Dendritic cell treated with granulocyte-macrophage colony-stimulating factor and Interleukin-4, amounts not matched to agents 40 ng/mL and 50 ng/mL, for 4 days (primary cell): ENCODE measurements around the gene PAX7.

Source experiments
- H3K27ac Mint-ChIP-seq: one replicate; pipeline ENCODE4 v1.8.0; 2022; ENCODE audit warnings: mild to moderate bottlenecking, mixed read lengths
- H3K27me3 Mint-ChIP-seq: one replicate; pipeline ENCODE4 v1.8.0; 2022; ENCODE audit warnings: mild to moderate bottlenecking, mixed read lengths
- H3K36me3 Mint-ChIP-seq: one replicate; pipeline ENCODE4 v1.8.0; 2022; ENCODE audit warnings: low read depth, mixed read lengths
- H3K4me1 Mint-ChIP-seq: one replicate; pipeline ENCODE4 v1.8.0; 2022; ENCODE audit warnings: low read depth, mixed read lengths
- H3K4me3 Mint-ChIP-seq: one replicate; pipeline ENCODE4 v1.8.0; 2022; ENCODE audit warnings: mild to moderate bottlenecking, moderate library complexity, mixed read lengths
- H3K9me3 Mint-ChIP-seq: one replicate; pipeline ENCODE4 v1.8.0; 2022; ENCODE audit warnings: mixed read lengths
- intact Hi-C: fragments of 100-400 bp; cut with micrococcal nuclease; formaldehyde crosslinking; loops from one replicate; pipeline ENCODE4 v1.15.0; 2022

The PAX7 gene

GRCh38 chr1:18632783-18633421, 2.3 kb downstream of the PAX7 start:
- Mint-ChIP-seq H3K9me3 (no peaks in the 10 kb centered on the region), H3K27me3 (peaks cover 97% of the 10 kb centered on the region), H3K27ac (no peak overlapping the region), H3K4me3 (no peak overlapping the region), H3K36me3 (no peaks in the 10 kb centered on the region), H3K4me1 (no peaks in the 10 kb centered on the region)
- intact Hi-C loops: no loop called here

DNA sequence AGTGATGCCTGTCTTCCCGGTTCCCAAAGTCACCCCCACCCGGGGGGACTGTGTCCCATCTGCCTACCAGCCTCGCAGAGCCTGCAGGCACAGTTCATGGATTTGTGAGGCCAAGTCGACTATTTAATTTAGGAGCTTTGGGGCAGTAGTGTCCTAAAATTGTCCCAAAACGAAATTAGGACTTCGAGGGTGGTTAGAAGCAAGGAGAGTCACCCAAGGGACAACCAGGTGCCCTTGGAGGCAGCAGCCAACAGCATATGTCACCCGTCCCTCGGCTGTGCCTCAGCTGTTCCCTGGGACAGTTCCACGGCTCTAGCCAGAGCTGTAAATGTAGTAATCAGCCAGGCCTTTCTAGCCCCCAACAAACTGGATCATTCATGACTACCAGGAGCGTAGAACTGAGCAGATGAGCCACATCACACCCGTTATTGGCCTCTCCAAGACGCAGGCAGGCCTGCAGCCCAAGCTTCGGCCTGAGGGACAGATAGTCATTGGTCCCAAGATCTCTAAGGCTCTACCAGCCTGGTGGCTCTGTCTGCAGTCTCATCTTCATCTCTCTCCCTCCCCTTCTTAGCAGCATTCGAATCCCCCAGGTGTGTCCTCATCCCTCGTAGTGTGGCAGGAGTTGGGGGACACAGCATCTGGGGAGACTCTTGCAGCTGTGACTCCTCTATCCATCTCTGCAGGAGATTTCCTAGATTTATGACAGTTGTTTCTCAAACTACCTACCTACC, 2.9 kb downstream of the PAX7 start:
- Mint-ChIP-seq H3K27ac (no peak overlapping the region), H3K36me3 (no peaks in the 10 kb centered on the region)

GRCh38 chr1:18634276-18634675, 3.6 kb downstream of the PAX7 start:
- H3K36me3 Mint-ChIP-seq: no peaks in the 10 kb centered on the region
- H3K27me3 Mint-ChIP-seq: peaks cover 98% of the 10 kb centered on the region
- H3K27ac Mint-ChIP-seq: no peak overlapping the region
- H3K4me1 Mint-ChIP-seq: no peaks in the 10 kb centered on the region
- intact Hi-C loops: no loop called here
- H3K4me3 Mint-ChIP-seq: no peak overlapping the region
- no peaks in the 10 kb centered on the region for H3K9me3 Mint-ChIP-seq

More for the DNA sequence above, 2.9 kb downstream of the PAX7 start:
- intact Hi-C loops: no loop called here
- Mint-ChIP-seq H3K9me3 (no peaks in the 10 kb centered on the region), H3K27me3 (peaks cover 97% of the 10 kb centered on the region), H3K4me3 (no peak overlapping the region), H3K4me1 (no peaks in the 10 kb centered on the region)

- intact Hi-C loops: no loop called here
- H3K36me3 Mint-ChIP-seq: no peaks in the 10 kb centered on the region
Measured at GRCh38 chr1:18635070-18635577, 4.5 kb downstream of the PAX7 start.

DNA sequence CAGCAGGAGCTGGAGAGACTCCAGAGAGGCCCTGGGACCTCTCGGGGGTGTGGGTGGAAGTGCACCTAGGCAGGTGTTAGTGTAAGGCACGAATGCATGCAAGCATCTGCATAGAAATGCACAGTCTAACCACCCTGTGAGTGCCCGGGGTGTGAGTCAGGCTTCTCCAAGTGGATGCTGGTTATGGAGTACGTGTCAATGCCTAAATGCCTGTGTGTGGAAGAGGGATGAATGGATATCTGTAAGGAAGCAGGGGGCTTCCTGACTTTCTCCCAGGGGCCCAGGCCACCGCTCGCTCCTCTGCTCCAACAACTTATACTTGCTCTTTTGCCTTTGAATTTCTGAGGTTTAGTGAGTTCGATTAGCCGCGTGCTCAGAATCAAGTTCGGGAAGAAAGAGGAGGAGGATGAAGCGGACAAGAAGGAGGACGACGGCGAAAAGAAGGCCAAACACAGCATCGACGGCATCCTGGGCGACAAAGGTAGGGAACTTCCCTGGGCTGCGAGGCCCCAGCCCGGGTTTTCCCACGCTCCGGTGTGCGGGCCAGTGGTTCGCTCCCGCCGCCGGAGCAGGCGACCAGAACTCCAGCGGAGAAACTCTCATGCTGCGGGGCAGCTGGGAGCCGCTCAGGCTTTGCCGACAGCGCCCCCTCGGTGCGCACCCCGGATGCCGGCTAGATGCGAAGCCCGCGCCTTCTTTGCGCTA, 5.4 kb downstream of the PAX7 start:
- Mint-ChIP-seq H3K27me3 (peaks cover 98% of the 10 kb centered on the region), H3K36me3 (no peaks in the 10 kb centered on the region), H3K27ac (no peak overlapping the region), H3K4me3 (no peak overlapping the region), H3K9me3 (no peaks in the 10 kb centered on the region), H3K4me1 (no peaks in the 10 kb centered on the region)
- intact Hi-C loops: no loop called here

More at GRCh38 chr1:18635070-18635577, 4.5 kb downstream of the PAX7 start:
- H3K27me3 Mint-ChIP-seq: peaks cover 98% of the 10 kb centered on the region
- H3K9me3 Mint-ChIP-seq: no peaks in the 10 kb centered on the region
- no peak overlapping the region for H3K27ac Mint-ChIP-seq
- no peak overlapping the region for H3K4me3 Mint-ChIP-seq
- H3K4me1 Mint-ChIP-seq: no peaks in the 10 kb centered on the region

GRCh38 chr1:18636596-18637508, 6.2 kb downstream of the PAX7 start:
- no peak overlapping the region for H3K27ac Mint-ChIP-seq

GRCh38 chr1:18637511-18637960, 6.9 kb downstream of the PAX7 start:
- Mint-ChIP-seq H3K27me3 (peaks cover 96% of the 10 kb centered on the region), H3K36me3 (no peaks in the 10 kb centered on the region), H3K9me3 (no peaks in the 10 kb centered on the region), H3K4me3 (no peak overlapping the region), H3K27ac (no peak overlapping the region), H3K4me1 (no peaks in the 10 kb centered on the region)
- intact Hi-C loops: no loop called here

More at GRCh38 chr1:18636596-18637508, 6.2 kb downstream of the PAX7 start:
- H3K9me3 Mint-ChIP-seq: no peaks in the 10 kb centered on the region
- no peaks in the 10 kb centered on the region for H3K36me3 Mint-ChIP-seq
- H3K4me3 Mint-ChIP-seq: no peak overlapping the region
- no peaks in the 10 kb centered on the region for H3K4me1 Mint-ChIP-seq
- intact Hi-C loops: no loop called here
- H3K27me3 Mint-ChIP-seq: peaks cover 97% of the 10 kb centered on the region

GRCh38 chr1:18637962-18638834, 7.6 kb downstream of the PAX7 start:
- no peaks in the 10 kb centered on the region for H3K9me3 Mint-ChIP-seq
- no peaks in the 10 kb centered on the region for H3K36me3 Mint-ChIP-seq
- H3K27ac Mint-ChIP-seq: no peak overlapping the region
- H3K4me3 Mint-ChIP-seq: no peak overlapping the region
- H3K4me1 Mint-ChIP-seq: no peaks in the 10 kb centered on the region
- peaks cover 95% of the 10 kb centered on the region for H3K27me3 Mint-ChIP-seq
- intact Hi-C loops: no loop called here

GRCh38 chr1:18638835-18639364, 8.3 kb downstream of the PAX7 start:
- Mint-ChIP-seq H3K4me1 (no peaks in the 10 kb centered on the region), H3K27ac (no peak overlapping the region), H3K36me3 (no peaks in the 10 kb centered on the region), H3K27me3 (peaks cover 93% of the 10 kb centered on the region), H3K9me3 (no peaks in the 10 kb centered on the region), H3K4me3 (no peak overlapping the region)
- intact Hi-C loops: no loop called here

- Mint-ChIP-seq H3K27ac (no peak overlapping the region), H3K27me3 (peaks cover 93% of the 10 kb centered on the region), H3K4me1 (no peaks in the 10 kb centered on the region), H3K36me3 (no peaks in the 10 kb centered on the region), H3K9me3 (no peaks in the 10 kb centered on the region), H3K4me3 (no peak overlapping the region)
- intact Hi-C loops: no loop called here
Measured at GRCh38 chr1:18639368-18640055, 8.9 kb downstream of the PAX7 start.

GRCh38 chr1:18640228-18641004, 9.8 kb downstream of the PAX7 start:
- Mint-ChIP-seq H3K27ac (no peak overlapping the region), H3K4me3 (no peak overlapping the region)

More at GRCh38 chr1:18640228-18641004, 9.8 kb downstream of the PAX7 start:
- Mint-ChIP-seq H3K36me3 (no peaks in the 10 kb centered on the region), H3K4me1 (no peaks in the 10 kb centered on the region), H3K9me3 (no peaks in the 10 kb centered on the region), H3K27me3 (peaks cover 93% of the 10 kb centered on the region)
- intact Hi-C loops: no loop called here
